ENCODE data around the gene DET1. TPM values are rescaled to one million over a fixed set of nuclear protein-coding genes. Genes with fewer than 3 reads are reported as not detected.
"Not testable (repeated sequence)": the region's sequence is repeated elsewhere in the genome, so short reads cannot be mapped to it uniquely, and the experiment has no call there.

Gene DET1
- total RNA-seq, 1 donor from 2014 or later, result 8.8 TPM

DNA sequence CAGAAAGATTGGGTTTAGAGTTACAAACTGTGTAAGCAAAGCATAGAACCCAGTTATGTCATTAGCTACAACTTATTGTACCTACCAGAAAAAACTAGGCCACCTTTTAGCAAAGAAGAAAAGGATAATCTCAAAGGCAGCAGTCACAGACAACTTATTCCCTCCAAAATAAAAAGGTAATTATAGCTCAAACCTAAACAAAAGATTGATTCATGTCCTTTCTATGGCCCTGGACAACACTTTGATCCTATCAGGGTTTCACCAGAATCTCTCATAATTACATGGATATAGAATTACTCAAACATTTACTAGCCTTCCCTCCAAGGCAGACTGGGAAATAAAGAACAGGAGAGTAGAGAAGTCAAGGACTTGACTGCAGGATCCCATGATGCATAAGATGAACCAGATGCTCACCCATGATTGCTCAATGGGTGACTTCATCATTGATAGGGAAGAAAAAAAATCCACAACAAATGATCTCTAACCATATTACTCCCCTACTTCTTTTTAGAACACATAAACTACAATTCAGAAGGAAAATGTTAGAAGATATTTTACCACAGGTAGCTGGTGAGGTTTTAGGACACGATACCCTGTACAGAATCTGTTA lies 17.4 kb downstream of the DET1 start:
- TF ChIP-seq, protein P1, sequence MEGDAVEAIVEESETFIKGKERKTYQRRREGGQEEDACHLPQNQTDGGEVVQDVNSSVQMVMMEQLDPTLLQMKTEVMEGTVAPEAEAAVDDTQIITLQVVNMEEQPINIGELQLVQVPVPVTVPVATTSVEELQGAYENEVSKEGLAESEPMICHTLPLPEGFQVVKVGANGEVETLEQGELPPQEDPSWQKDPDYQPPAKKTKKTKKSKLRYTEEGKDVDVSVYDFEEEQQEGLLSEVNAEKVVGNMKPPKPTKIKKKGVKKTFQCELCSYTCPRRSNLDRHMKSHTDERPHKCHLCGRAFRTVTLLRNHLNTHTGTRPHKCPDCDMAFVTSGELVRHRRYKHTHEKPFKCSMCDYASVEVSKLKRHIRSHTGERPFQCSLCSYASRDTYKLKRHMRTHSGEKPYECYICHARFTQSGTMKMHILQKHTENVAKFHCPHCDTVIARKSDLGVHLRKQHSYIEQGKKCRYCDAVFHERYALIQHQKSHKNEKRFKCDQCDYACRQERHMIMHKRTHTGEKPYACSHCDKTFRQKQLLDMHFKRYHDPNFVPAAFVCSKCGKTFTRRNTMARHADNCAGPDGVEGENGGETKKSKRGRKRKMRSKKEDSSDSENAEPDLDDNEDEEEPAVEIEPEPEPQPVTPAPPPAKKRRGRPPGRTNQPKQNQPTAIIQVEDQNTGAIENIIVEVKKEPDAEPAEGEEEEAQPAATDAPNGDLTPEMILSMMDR (IDR thresholded peaks at IDR 0.05; ENCODE audit: partially characterized antibody, unreplicated experiment), result no peak
- Mint-ChIP-seq H3K36me3 (ENCODE audit: unreplicated experiment) (peaks cover 15% of the 10 kb centered on the region), H3K4me3 (ENCODE audit: unreplicated experiment) (no peak overlapping the region), H3K4me1 (ENCODE audit: low read depth, unreplicated experiment) (no peaks in the 10 kb centered on the region), H3K9me3 (ENCODE audit: unreplicated experiment) (peaks cover 2% of the 10 kb centered on the region), H3K27me3 (ENCODE audit: unreplicated experiment) (peaks cover 2% of the 10 kb centered on the region), H3K27ac (ENCODE audit: unreplicated experiment) (no peak overlapping the region)
- DNase-seq, result no peak

DNA sequence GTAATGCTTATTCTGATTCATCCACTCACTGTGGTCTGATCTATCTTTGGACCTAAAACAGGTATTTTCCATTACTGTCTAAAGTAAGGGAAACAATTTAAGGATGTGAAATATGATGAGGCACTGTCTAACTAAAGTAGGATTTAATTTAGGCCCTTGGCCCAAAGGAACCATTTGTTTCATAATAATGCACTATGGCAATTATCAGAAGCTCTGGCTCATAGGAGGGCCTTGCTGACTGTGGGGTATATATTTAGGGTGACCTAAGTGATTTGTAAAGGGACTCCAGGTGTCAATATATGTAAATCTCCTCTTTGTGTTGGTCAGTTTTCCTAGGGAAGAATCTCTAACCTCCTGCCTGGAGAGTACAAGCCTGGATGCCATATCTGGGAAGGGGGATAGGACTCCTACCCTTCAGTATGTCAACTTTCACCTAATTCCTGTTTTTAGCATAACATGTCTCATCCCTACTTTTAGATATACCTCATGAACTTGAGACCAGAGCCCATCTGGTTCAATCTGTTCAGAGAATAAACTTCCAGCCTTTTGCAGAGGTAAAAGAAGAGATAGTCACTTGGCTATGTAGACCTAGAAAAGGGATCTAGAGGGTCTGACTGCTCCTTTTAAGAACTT lies 20.1 kb downstream of the DET1 start:
- peaks cover 4% of the 10 kb centered on the region for H3K9me3 Mint-ChIP-seq (ENCODE audit: unreplicated experiment)
- peaks cover 22% of the 10 kb centered on the region for H3K36me3 Mint-ChIP-seq (ENCODE audit: unreplicated experiment)
- H3K4me3 Mint-ChIP-seq (ENCODE audit: unreplicated experiment), result no peak overlapping the region
- peaks cover 2% of the 10 kb centered on the region for H3K27me3 Mint-ChIP-seq (ENCODE audit: unreplicated experiment)
- no peak for DNase-seq
- TF ChIP-seq, protein P1 (IDR thresholded peaks at IDR 0.05; ENCODE audit: partially characterized antibody, unreplicated experiment), result no peak
- H3K27ac Mint-ChIP-seq (ENCODE audit: unreplicated experiment), result no peak overlapping the region
- no peaks in the 10 kb centered on the region for H3K4me1 Mint-ChIP-seq (ENCODE audit: low read depth, unreplicated experiment)

DNA sequence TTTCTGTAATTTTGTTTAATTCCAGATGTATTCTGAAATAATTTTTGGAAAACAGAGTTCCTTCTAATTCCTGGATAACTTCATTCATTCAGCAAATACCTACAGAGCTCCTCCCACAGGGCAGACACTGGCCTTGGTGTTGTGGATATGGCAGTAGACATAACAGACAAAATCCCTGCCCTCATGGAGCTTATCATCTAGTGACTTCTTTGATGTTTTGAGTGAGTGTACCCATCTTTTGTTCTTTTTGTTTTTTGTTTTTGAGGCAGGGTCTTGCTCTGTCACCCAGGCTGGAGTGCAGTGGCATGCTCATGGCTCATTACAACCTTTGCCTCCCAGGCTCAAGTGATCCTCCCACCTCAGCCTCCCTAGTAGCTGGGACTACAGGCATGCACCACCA lies 21.1 kb downstream of the DET1 start:
- DNase-seq, result no peak
- Mint-ChIP-seq H3K9me3 (ENCODE audit: unreplicated experiment) (peaks cover 4% of the 10 kb centered on the region), H3K36me3 (ENCODE audit: unreplicated experiment) (peaks cover 16% of the 10 kb centered on the region), H3K27ac (ENCODE audit: unreplicated experiment) (no peak overlapping the region), H3K4me3 (ENCODE audit: unreplicated experiment) (no peak overlapping the region), H3K27me3 (ENCODE audit: unreplicated experiment) (no peaks in the 10 kb centered on the region), H3K4me1 (ENCODE audit: low read depth, unreplicated experiment) (no peaks in the 10 kb centered on the region)
- TF ChIP-seq, protein P1 (IDR thresholded peaks at IDR 0.05; ENCODE audit: partially characterized antibody, unreplicated experiment), result no peak

DNA sequence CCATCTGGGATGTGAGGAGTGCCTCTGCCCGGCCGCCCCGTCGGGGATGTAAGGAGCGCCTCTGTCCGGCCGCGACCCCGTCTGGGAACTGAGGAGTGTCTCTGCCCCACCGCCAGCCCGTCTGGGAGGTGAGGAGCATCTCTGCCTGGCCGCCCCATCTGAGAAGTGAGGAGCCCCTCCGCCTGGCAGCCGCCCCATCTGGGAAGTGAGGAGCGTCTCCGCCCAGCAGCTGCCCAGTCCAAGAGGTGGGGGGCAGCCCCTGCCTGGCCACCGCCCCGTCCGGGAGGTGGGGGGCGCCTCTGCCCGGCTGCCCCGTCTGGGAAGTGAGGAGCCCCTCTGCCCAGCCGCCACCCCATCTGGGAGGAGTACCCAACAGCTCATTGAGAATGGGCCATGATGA lies 22.4 kb downstream of the DET1 start:
- not testable (repeated sequence) for H3K27me3 Mint-ChIP-seq (ENCODE audit: unreplicated experiment); H3K27ac Mint-ChIP-seq (ENCODE audit: unreplicated experiment); DNase-seq; H3K4me3 Mint-ChIP-seq (ENCODE audit: unreplicated experiment); H3K4me1 Mint-ChIP-seq (ENCODE audit: low read depth, unreplicated experiment); H3K9me3 Mint-ChIP-seq (ENCODE audit: unreplicated experiment)
- H3K36me3 Mint-ChIP-seq (ENCODE audit: unreplicated experiment), result peaks cover 16% of the 10 kb centered on the region

DNA sequence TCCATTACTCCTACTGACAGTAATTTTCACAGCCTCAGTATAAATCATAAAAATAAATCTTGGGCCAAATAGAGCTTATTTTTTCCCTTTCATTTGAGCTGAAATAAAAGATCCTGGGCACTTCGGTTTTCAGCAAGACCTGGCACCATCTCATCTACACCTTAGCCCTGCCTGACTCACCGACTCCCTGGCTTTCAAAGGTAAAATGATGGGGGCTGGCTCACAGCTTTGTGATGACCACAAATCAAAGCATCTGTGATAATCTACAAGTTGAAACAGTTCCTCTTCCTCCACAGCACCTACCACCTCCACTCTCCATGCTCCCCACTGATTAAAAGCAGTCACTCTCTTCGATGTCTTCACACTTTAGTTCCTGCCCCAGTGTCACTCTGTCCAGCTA lies 27.6 kb downstream of the DET1 start:
- Mint-ChIP-seq H3K36me3 (ENCODE audit: unreplicated experiment) (peaks cover 11% of the 10 kb centered on the region), H3K4me3 (ENCODE audit: unreplicated experiment) (no peak overlapping the region), H3K27me3 (ENCODE audit: unreplicated experiment) (no peaks in the 10 kb centered on the region), H3K9me3 (ENCODE audit: unreplicated experiment) (peaks cover 2% of the 10 kb centered on the region), H3K4me1 (ENCODE audit: low read depth, unreplicated experiment) (no peaks in the 10 kb centered on the region), H3K27ac (ENCODE audit: unreplicated experiment) (no peak overlapping the region)
- TF ChIP-seq, protein P1 (IDR thresholded peaks at IDR 0.05; ENCODE audit: partially characterized antibody, unreplicated experiment), result no peak
- no peak for DNase-seq

All from glutamatergic neuron (in vitro differentiated cells).